LHCN-M2 (cell line): Measurements from ENCODE around the gene RAB36. TPM values are rescaled to one million over a fixed set of nuclear protein-coding genes. Genes with fewer than 3 reads are reported as not detected.

Experiments used
- DNase-seq: peaks from one replicate; pipeline ENCODE4 v3.0.0-alpha.2; 2012; ENCODE audit warnings: low read depth
- total RNA-seq: library from RNA; depleted of rRNA; stranded (reverse); fragments of >200 nt; gene quantifications from 2 replicates; pipeline ENCODE4 v1.2.3, GENCODE V29; 2014

Gene RAB36
- total RNA-seq, 1 experiment from 2014 or later: 0.11 TPM

- no peak for DNase-seq
Observed at GRCh38 chr22:23180893-23181720, 35.8 kb downstream of the RAB36 start.

- DNase-seq: no peak
Observed at GRCh38 chr22:23181721-23182308, 36.5 kb downstream of the RAB36 start.

- DNase-seq: peak; percentile 19
Observed at GRCh38 chr22:23182309-23183060, 37.2 kb downstream of the RAB36 start.

GRCh38 chr22:23183061-23183698 is 37.9 kb downstream of the RAB36 start:
- DNase-seq: peak; percentile 91

GRCh38 chr22:23184100-23184763 is 39.0 kb downstream of the RAB36 start:
- no peak for DNase-seq

GRCh38 chr22:23184764-23185113 is 39.5 kb downstream of the RAB36 start:
- no peak for DNase-seq

- DNase-seq: no peak
Observed at GRCh38 chr22:23187211-23187610, 41.9 kb downstream of the RAB36 start.

GRCh38 chr22:23187871-23188700 is 42.8 kb downstream of the RAB36 start:
- no peak for DNase-seq

GRCh38 chr22:23190526-23190925 is 45.2 kb downstream of the RAB36 start:
- DNase-seq: no peak

GRCh38 chr22:23192133-23192532 is 46.9 kb downstream of the RAB36 start:
- no peak for DNase-seq

- no peak for DNase-seq
Observed at GRCh38 chr22:23192558-23192957, 47.3 kb downstream of the RAB36 start.

- no peak for DNase-seq
Observed at GRCh38 chr22:23193196-23193827, 48.0 kb downstream of the RAB36 start.

GRCh38 chr22:23193882-23194281 is 48.6 kb downstream of the RAB36 start:
- DNase-seq: no peak

- DNase-seq: no peak
Observed at GRCh38 chr22:23196165-23196564, 50.9 kb downstream of the RAB36 start.

GRCh38 chr22:23197836-23198235 is 52.6 kb downstream of the RAB36 start:
- DNase-seq: no peak

GRCh38 chr22:23199159-23199558 is 53.9 kb downstream of the RAB36 start:
- no peak for DNase-seq

- no peak for DNase-seq
Observed at GRCh38 chr22:23200898-23201297, 55.6 kb downstream of the RAB36 start.

GRCh38 chr22:23202812-23203451 is 57.7 kb downstream of the RAB36 start:
- DNase-seq: no peak

GRCh38 chr22:23203452-23204124 is 58.3 kb downstream of the RAB36 start:
- no peak for DNase-seq
